Measurements from ENCODE around the gene AMOTL2. TPM values are rescaled to one million over a fixed set of nuclear protein-coding genes. Genes with fewer than 3 reads are reported as not detected.

Gene AMOTL2
- total and polyA plus RNA-seq, 9 of the 15 experiments (the other 6 are each of a cell fraction or from before 2014, with no cell fraction given), result 0.12 to 0.31 TPM; not detected in 7

- TF ChIP-seq ZNF75A (CRISPR knock-in tag; IDR thresholded peaks at IDR 0.05) (no peak), RBM14 (IDR thresholded peaks at IDR 0.05; ENCODE audit: borderline replicate concordance, insufficient read depth, low read depth, low read length) (no peak), FOXM1 (IDR thresholded peaks at IDR 0.05; ENCODE audit: low read depth) (no peak), FOXM1 (CRISPR knock-in tag; IDR thresholded peaks at IDR 0.05; ENCODE audit: low read depth) (no peak), STAT5B (CRISPR knock-in tag; IDR thresholded peaks at IDR 0.05) (no peak), PHF8 (IDR thresholded peaks at IDR 0.05; ENCODE audit: borderline replicate concordance, low read length) (no peak), NCOA6 (IDR thresholded peaks at IDR 0.05) (no peak)
These were observed 35.6 kb downstream of the AMOTL2 start (continued) for GRCh38 chr3:134338516-134339261.

GRCh38 chr3:134338201-134338512 lies 36.1 kb downstream of the AMOTL2 start:
- H3K9me1 ChIP-seq (ENCODE audit: control insufficient read depth, insufficient read depth, low read length), result no peaks in the 10 kb centered on the region
- H4K20me1 ChIP-seq (replicated peaks; ENCODE audit: control insufficient read depth, insufficient read depth, low read length), result no peaks in the 10 kb centered on the region
- no peaks in the 10 kb centered on the region for H3K9me3 ChIP-seq (replicated peaks; ENCODE audit: control insufficient read depth, insufficient read depth, low read depth, low read length)
- no peak for ATAC-seq
- no peak overlapping the region for H3K9ac ChIP-seq (ENCODE audit: insufficient read depth in 1 of 2, low read depth in 2 of 2, low read length in 2 of 2)
- no TSS peak for BruUV-seq (replicated peaks)
- POLR2A ChIA-PET, result interaction anchor here (0.7 kb wide), 1 partner anchor 54 kb away, joined by 3 read pairs; no protein-coding TSS in a partner anchor
- H3K79me2 ChIP-seq (ENCODE audit: control insufficient read depth, insufficient read depth, low read length), result no peaks in the 10 kb centered on the region
- no peak overlapping the region for H3K4me2 ChIP-seq (ENCODE audit: insufficient read depth, low read length)
- WGBS (ENCODE audit: insufficient coverage, low coverage, missing lambda C conversion rate), result 0% methylated on average over 1 of the region's 2 CpGs
- no peaks in the 10 kb centered on the region for H3K36me3 ChIP-seq (ENCODE audit: control insufficient read depth, insufficient read depth, low read length)
- no peak for FAIRE-seq
- intact Hi-C loops (cut with micrococcal nuclease) (no loop called here), in situ Hi-C loops (cut with MboI) (no loop called here)
- no peak overlapping the region for H2AFZ ChIP-seq (ENCODE audit: low read depth, low read length)
- peaks cover 0 to 18% of the 10 kb centered on the region in 2 experiments; a peak in 1 of 5 replicates for H3K27me3 ChIP-seq (ENCODE audit: control insufficient read depth in 2 of 2, insufficient read depth in 2 of 2, low read length in 2 of 2)
- H3K4me1 ChIP-seq (replicated peaks in 1 of 2; ENCODE audit: control insufficient read depth in 2 of 2, insufficient read depth in 2 of 2, low read length in 2 of 2), result no peaks in the 10 kb centered on the region
- no peak overlapping the region for H3K27ac ChIP-seq (ENCODE audit: extremely low read depth, low read depth, low read length)
- CTCF ChIA-PET (ENCODE audit: low intra/inter-chr PET ratio), result no interaction called here
- DNase-seq (ENCODE audit: extremely low read depth in 1 of 4, low spot score in 3 of 4), result no peak
- no peak overlapping the region for H3K4me3 ChIP-seq
- TF ChIP-seq KDM4B (IDR thresholded peaks at IDR 0.05; ENCODE audit: borderline replicate concordance in 2 of 2, low read depth in 1 of 2), result no peak
- TF ChIP-seq ZNF511 (CRISPR knock-in tag; IDR thresholded peaks at IDR 0.05), result no peak
- no peak for TF ChIP-seq SMARCA5 (IDR thresholded peaks at IDR 0.05)
- TF ChIP-seq ZNF212 (CRISPR knock-in tag; IDR thresholded peaks at IDR 0.05), result no peak
- no peak for TF ChIP-seq ZNF354B (CRISPR knock-in tag; IDR thresholded peaks at IDR 0.05)
- TF ChIP-seq ZSCAN32 (CRISPR knock-in tag; IDR thresholded peaks at IDR 0.05), result no peak
- TF ChIP-seq KLF16 (IDR thresholded peaks at IDR 0.05), result no peak
- no peak for TF ChIP-seq NFYB (IDR thresholded peaks at IDR 0.05; ENCODE audit: extremely low read depth, insufficient read length)
- TF ChIP-seq HBP1 (CRISPR knock-in tag; IDR thresholded peaks at IDR 0.05), result no peak
- no peak for TF ChIP-seq ZBTB33 (CRISPR knock-in tag; IDR thresholded peaks at IDR 0.05)
- TF ChIP-seq JUNB (CRISPR knock-in tag; conservative IDR thresholded peaks at IDR 0.05), result no peak
- no peak for TF ChIP-seq HOXB6 (CRISPR knock-in tag; IDR thresholded peaks at IDR 0.05; ENCODE audit: borderline replicate concordance)
- TF ChIP-seq ILK (tag; IDR thresholded peaks at IDR 0.05; ENCODE audit: borderline replicate concordance, low read depth), result no peak

Data from K562 (cell line).